ENCODE results near the gene IL22RA2.

IL22RA2 gene

GRCh38 chr6:137163732-137164318 lies 9.6 kb downstream of the IL22RA2 start:
- no peak overlapping the region for H3K4me3 ChIP-seq (ENCODE audit: low read length)
- no peak overlapping the region for H3K9ac ChIP-seq (ENCODE audit: low read depth, low read length)
- no peaks in the 10 kb centered on the region for H3K9me3 ChIP-seq (replicated peaks; ENCODE audit: low read length)
- no peak overlapping the region for H3K4me2 ChIP-seq (ENCODE audit: low read length)
- H3K27me3 ChIP-seq (ENCODE audit: control insufficient read depth, insufficient read depth, low read length) = peaks cover 3% of the 10 kb centered on the region
- H3K4me1 ChIP-seq (ENCODE audit: control insufficient read depth, insufficient read depth, low read length) = peaks cover 5% of the 10 kb centered on the region
- H3K36me3 ChIP-seq (ENCODE audit: insufficient read depth, low read length) = no peaks in the 10 kb centered on the region

- Histone ChIP-seq H3K9me3 (replicated peaks; ENCODE audit: low read length) (no peaks in the 10 kb centered on the region), H3K4me3 (ENCODE audit: low read length) (no peak overlapping the region), H3K9ac (ENCODE audit: low read depth, low read length) (no peak overlapping the region), H3K4me1 (ENCODE audit: control insufficient read depth, insufficient read depth, low read length) (peaks cover 5% of the 10 kb centered on the region), H3K36me3 (ENCODE audit: insufficient read depth, low read length) (no peaks in the 10 kb centered on the region), H3K27me3 (ENCODE audit: control insufficient read depth, insufficient read depth, low read length) (no peaks in the 10 kb centered on the region), H3K4me2 (ENCODE audit: low read length) (no peak overlapping the region)
These were observed 10.6 kb downstream of the IL22RA2 start for GRCh38 chr6:137162692-137163306.

GRCh38 chr6:137161949-137162348 lies 11.5 kb downstream of the IL22RA2 start:
- Histone ChIP-seq H3K36me3 (ENCODE audit: insufficient read depth, low read length) (no peaks in the 10 kb centered on the region), H3K4me2 (ENCODE audit: low read length) (no peak overlapping the region), H3K9me3 (replicated peaks; ENCODE audit: low read length) (no peaks in the 10 kb centered on the region), H3K9ac (ENCODE audit: low read depth, low read length) (no peak overlapping the region), H3K27me3 (ENCODE audit: control insufficient read depth, insufficient read depth, low read length) (no peaks in the 10 kb centered on the region), H3K4me3 (ENCODE audit: low read length) (no peak overlapping the region), H3K4me1 (ENCODE audit: control insufficient read depth, insufficient read depth, low read length) (peaks cover 5% of the 10 kb centered on the region)

GRCh38 chr6:137160763-137161162 lies 12.7 kb downstream of the IL22RA2 start:
- no peaks in the 10 kb centered on the region for H3K27me3 ChIP-seq (ENCODE audit: control insufficient read depth, insufficient read depth, low read length)
- no peak overlapping the region for H3K9ac ChIP-seq (ENCODE audit: low read depth, low read length)
- no peak overlapping the region for H3K4me2 ChIP-seq (ENCODE audit: low read length)
- no peaks in the 10 kb centered on the region for H3K36me3 ChIP-seq (ENCODE audit: insufficient read depth, low read length)
- peaks cover 5% of the 10 kb centered on the region for H3K4me1 ChIP-seq (ENCODE audit: control insufficient read depth, insufficient read depth, low read length)
- no peaks in the 10 kb centered on the region for H3K9me3 ChIP-seq (replicated peaks; ENCODE audit: low read length)
- H3K4me3 ChIP-seq (ENCODE audit: low read length) = no peak overlapping the region

GRCh38 chr6:137159912-137160311 lies 13.5 kb downstream of the IL22RA2 start:
- H3K9ac ChIP-seq (ENCODE audit: low read depth, low read length) = no peak overlapping the region
- H3K4me3 ChIP-seq (ENCODE audit: low read length) = no peak overlapping the region
- no peaks in the 10 kb centered on the region for H3K9me3 ChIP-seq (replicated peaks; ENCODE audit: low read length)
- H3K27me3 ChIP-seq (ENCODE audit: control insufficient read depth, insufficient read depth, low read length) = no peaks in the 10 kb centered on the region
- H3K36me3 ChIP-seq (ENCODE audit: insufficient read depth, low read length) = no peaks in the 10 kb centered on the region
- no peak overlapping the region for H3K4me2 ChIP-seq (ENCODE audit: low read length)
- H3K4me1 ChIP-seq (ENCODE audit: control insufficient read depth, insufficient read depth, low read length) = peaks cover 5% of the 10 kb centered on the region

GRCh38 chr6:137157601-137158000 lies 15.8 kb downstream of the IL22RA2 start:
- H3K9me3 ChIP-seq (replicated peaks; ENCODE audit: low read length) = no peaks in the 10 kb centered on the region
- H3K4me1 ChIP-seq (ENCODE audit: control insufficient read depth, insufficient read depth, low read length) = peaks cover 5% of the 10 kb centered on the region
- no peak overlapping the region for H3K9ac ChIP-seq (ENCODE audit: low read depth, low read length)
- no peak overlapping the region for H3K4me2 ChIP-seq (ENCODE audit: low read length)
- H3K27me3 ChIP-seq (ENCODE audit: control insufficient read depth, insufficient read depth, low read length) = no peaks in the 10 kb centered on the region
- no peaks in the 10 kb centered on the region for H3K36me3 ChIP-seq (ENCODE audit: insufficient read depth, low read length)
- H3K4me3 ChIP-seq (ENCODE audit: low read length) = no peak overlapping the region

- no peaks in the 10 kb centered on the region for H3K36me3 ChIP-seq (ENCODE audit: insufficient read depth, low read length)
- no peak overlapping the region for H3K4me3 ChIP-seq (ENCODE audit: low read length)
- H3K4me2 ChIP-seq (ENCODE audit: low read length) = no peak overlapping the region
- H3K4me1 ChIP-seq (ENCODE audit: control insufficient read depth, insufficient read depth, low read length) = peaks cover 5% of the 10 kb centered on the region
- H3K9ac ChIP-seq (ENCODE audit: low read depth, low read length) = no peak overlapping the region
- H3K9me3 ChIP-seq (replicated peaks; ENCODE audit: low read length) = no peaks in the 10 kb centered on the region
- H3K27me3 ChIP-seq (ENCODE audit: control insufficient read depth, insufficient read depth, low read length) = no peaks in the 10 kb centered on the region
These were observed 16.8 kb downstream of the IL22RA2 start for GRCh38 chr6:137156650-137157049.

GRCh38 chr6:137155830-137156229 lies 17.6 kb downstream of the IL22RA2 start:
- no peaks in the 10 kb centered on the region for H3K27me3 ChIP-seq (ENCODE audit: control insufficient read depth, insufficient read depth, low read length)
- no peak overlapping the region for H3K9ac ChIP-seq (ENCODE audit: low read depth, low read length)
- H3K36me3 ChIP-seq (ENCODE audit: insufficient read depth, low read length) = no peaks in the 10 kb centered on the region
- H3K9me3 ChIP-seq (replicated peaks; ENCODE audit: low read length) = no peaks in the 10 kb centered on the region
- H3K4me2 ChIP-seq (ENCODE audit: low read length) = no peak overlapping the region
- H3K4me3 ChIP-seq (ENCODE audit: low read length) = no peak overlapping the region
- peaks cover 5% of the 10 kb centered on the region for H3K4me1 ChIP-seq (ENCODE audit: control insufficient read depth, insufficient read depth, low read length)

GRCh38 chr6:137150072-137150471 lies 23.4 kb downstream of the IL22RA2 start:
- Histone ChIP-seq H3K9me3 (replicated peaks; ENCODE audit: low read length) (no peaks in the 10 kb centered on the region), H3K9ac (ENCODE audit: low read depth, low read length) (no peak overlapping the region), H3K4me1 (ENCODE audit: control insufficient read depth, insufficient read depth, low read length) (no peaks in the 10 kb centered on the region), H3K36me3 (ENCODE audit: insufficient read depth, low read length) (no peaks in the 10 kb centered on the region), H3K4me3 (ENCODE audit: low read length) (no peak overlapping the region), H3K4me2 (ENCODE audit: low read length) (no peak overlapping the region), H3K27me3 (ENCODE audit: control insufficient read depth, insufficient read depth, low read length) (no peaks in the 10 kb centered on the region)

- Histone ChIP-seq H3K9ac (ENCODE audit: low read depth, low read length) (no peak overlapping the region), H3K36me3 (ENCODE audit: insufficient read depth, low read length) (no peaks in the 10 kb centered on the region), H3K4me2 (ENCODE audit: low read length) (no peak overlapping the region), H3K4me3 (ENCODE audit: low read length) (no peak overlapping the region), H3K27me3 (ENCODE audit: control insufficient read depth, insufficient read depth, low read length) (no peaks in the 10 kb centered on the region), H3K9me3 (replicated peaks; ENCODE audit: low read length) (no peaks in the 10 kb centered on the region), H3K4me1 (ENCODE audit: control insufficient read depth, insufficient read depth, low read length) (no peaks in the 10 kb centered on the region)
These were observed 24.4 kb downstream of the IL22RA2 start for GRCh38 chr6:137149035-137149393.

GRCh38 chr6:137148306-137149034 lies 25.0 kb downstream of the IL22RA2 start:
- no peak overlapping the region for H3K4me3 ChIP-seq (ENCODE audit: low read length)
- no peak overlapping the region for H3K4me2 ChIP-seq (ENCODE audit: low read length)
- H3K9ac ChIP-seq (ENCODE audit: low read depth, low read length) = no peak overlapping the region
- H3K27me3 ChIP-seq (ENCODE audit: control insufficient read depth, insufficient read depth, low read length) = no peaks in the 10 kb centered on the region
- H3K4me1 ChIP-seq (ENCODE audit: control insufficient read depth, insufficient read depth, low read length) = no peaks in the 10 kb centered on the region
- H3K9me3 ChIP-seq (replicated peaks; ENCODE audit: low read length) = no peaks in the 10 kb centered on the region
- H3K36me3 ChIP-seq (ENCODE audit: insufficient read depth, low read length) = no peaks in the 10 kb centered on the region

GRCh38 chr6:137147195-137147594 lies 26.2 kb downstream of the IL22RA2 start:
- H3K9me3 ChIP-seq (replicated peaks; ENCODE audit: low read length) = no peaks in the 10 kb centered on the region
- H3K36me3 ChIP-seq (ENCODE audit: insufficient read depth, low read length) = no peaks in the 10 kb centered on the region
- H3K4me2 ChIP-seq (ENCODE audit: low read length) = no peak overlapping the region

More at GRCh38 chr6:137147195-137147594, 26.2 kb downstream of the IL22RA2 start:
- Histone ChIP-seq H3K27me3 (ENCODE audit: control insufficient read depth, insufficient read depth, low read length) (no peaks in the 10 kb centered on the region), H3K9ac (ENCODE audit: low read depth, low read length) (no peak overlapping the region), H3K4me3 (ENCODE audit: low read length) (no peak overlapping the region), H3K4me1 (ENCODE audit: control insufficient read depth, insufficient read depth, low read length) (no peaks in the 10 kb centered on the region)
